SH-SY5Y (cell line): ENCODE results near the gene FNDC8.

ENCODE experiments used
- GATA2 ChIP-seq: IDR thresholded peaks from 2 replicates; pipeline ENCODE4 v1.6.1; 2011; ENCODE audit warnings: mild to moderate bottlenecking, low read depth, low read length
- GATA3 ChIP-seq: IDR thresholded peaks from 2 replicates; pipeline ENCODE4 v1.6.1; 2011; ENCODE audit warnings: low read depth, mild to moderate bottlenecking, low read length, moderate library complexity

DNA sequence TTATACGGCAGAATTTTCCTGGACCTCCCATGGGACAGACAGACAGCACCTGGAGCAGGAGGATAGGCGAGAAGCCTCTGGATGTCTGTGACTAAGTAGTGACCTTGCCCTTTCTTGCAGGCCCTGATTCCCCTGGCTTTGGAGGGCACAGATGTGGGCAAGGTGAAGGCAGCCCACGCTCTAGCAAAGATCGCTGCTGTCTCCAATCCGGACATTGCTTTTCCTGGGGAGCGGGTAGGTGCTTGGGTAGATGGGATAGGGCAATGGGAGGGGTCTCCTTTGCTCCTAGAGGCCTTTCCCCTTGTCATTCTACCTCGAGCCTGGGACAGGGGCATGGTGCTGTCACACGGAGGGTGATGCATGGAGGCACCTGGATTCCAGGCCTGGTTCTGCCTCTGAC is 55.5 kb downstream of the FNDC8 start:
- TF ChIP-seq GATA2 (no peak), GATA3 (no peak)
